Fibroblast of lung (primary cell): ENCODE data around the gene SH3YL1. TPM values are rescaled to one million over a fixed set of nuclear protein-coding genes. Genes with fewer than 3 reads are reported as not detected.

Source experiments
- DNase-seq, 2 donors: peaks; one replicate each; pipeline versions ENCODE4 v3.0.0 to v3.0.0-alpha.2; 2010; ENCODE audit warnings: low read depth in 2 of 2
- H2AFZ ChIP-seq: 2 replicates; pipeline ENCODE4 v1.5.1; 2012; ENCODE audit warnings: low read length, control low read depth, inconsistent platforms
- H3K27ac ChIP-seq: 2 replicates; pipeline ENCODE4 v1.5.1; 2011; ENCODE audit warnings: low read length, control low read depth; ENCODE audit not compliant: insufficient read depth
- H3K27me3 ChIP-seq: 2 replicates; pipeline ENCODE4 v1.5.1; 2011; ENCODE audit warnings: mild to moderate bottlenecking, low read length; ENCODE audit not compliant: control insufficient read depth, insufficient read depth
- H3K36me3 ChIP-seq: 2 replicates; pipeline ENCODE4 v1.5.1; 2011; ENCODE audit warnings: low read length; ENCODE audit not compliant: control insufficient read depth, insufficient read depth
- H3K4me1 ChIP-seq: 2 replicates; pipeline ENCODE4 v1.5.1; 2011; ENCODE audit warnings: low read length; ENCODE audit not compliant: control insufficient read depth, insufficient read depth; ENCODE audit errors: extremely low read depth
- H3K4me2 ChIP-seq: 2 replicates; pipeline ENCODE4 v1.5.1; 2011; ENCODE audit warnings: low read length, control low read depth; ENCODE audit not compliant: insufficient read depth; ENCODE audit errors: extremely low read depth
- H3K4me3 ChIP-seq, 4 experiments: fragments of 200-600 bp in 1 of 4; sonication (generic) in 1 of 4; replicated peaks in 1 of 4; 2 replicates each; pipeline ENCODE4 v1.5.1; 2011 to 2016; ENCODE audit warnings: low read length in 4 of 4, low read depth in 3 of 4, mild to moderate bottlenecking in 3 of 4, control low read depth in 2 of 4, inconsistent platforms in 1 of 4, mixed read lengths in 1 of 4; ENCODE audit not compliant: insufficient read depth in 1 of 4; ENCODE audit errors: control extremely low read depth in 1 of 4
- H3K79me2 ChIP-seq: 2 replicates; pipeline ENCODE4 v1.5.1; 2012; ENCODE audit warnings: mild to moderate bottlenecking, low read length, inconsistent platforms; ENCODE audit not compliant: control insufficient read depth, insufficient read depth
- H3K9ac ChIP-seq: 2 replicates; pipeline ENCODE4 v1.5.1; 2011; ENCODE audit warnings: mild to moderate bottlenecking, low read length, control low read depth; ENCODE audit not compliant: insufficient read depth
- H3K9me3 ChIP-seq: 2 replicates; pipeline ENCODE4 v1.5.1; 2012; ENCODE audit warnings: low read depth, low read length; ENCODE audit not compliant: control insufficient read depth, insufficient read depth
- H4K20me1 ChIP-seq: 2 replicates; pipeline ENCODE4 v1.5.1; 2011; ENCODE audit warnings: low read length; ENCODE audit not compliant: control insufficient read depth, insufficient read depth; ENCODE audit errors: extremely low read depth
- EZH2 ChIP-seq: IDR thresholded peaks from 2 replicates; pipeline ENCODE4 v1.5.1; 2012; ENCODE audit warnings: low read length, control low read depth, mild to moderate bottlenecking; ENCODE audit errors: missing control alignments
- polyA plus RNA-seq, 2 donors: library from polyadenylated mRNA; depleted of rRNA in 1 of 2; stranded (reverse) in 1 of 2; unstranded in 1 of 2; fragments of >200 nt; gene quantifications; 2 replicates each; pipeline ENCODE4 v1.2.1, GENCODE V29; 2011 to 2012; ENCODE audit warnings: missing spikeins in 1 of 2
- total RNA-seq: library from RNA; depleted of rRNA; stranded (reverse); fragments of >200 nt; gene quantifications from 2 replicates; pipeline ENCODE4 v1.2.1, GENCODE V29; 2014
- TF ChIP-seq, protein P1 (sequence below), 2 donors: IDR thresholded peaks in 1 of 2; conservative IDR thresholded peaks in 1 of 2; 1 replicate in 1 of 2; 2 replicates in 1 of 2; pipeline ENCODE4 v1.5.1; 2011 to 2012; ENCODE audit warnings: low read length in 2 of 2, control low read depth in 1 of 2, inconsistent platforms in 1 of 2, low read depth in 1 of 2, mild to moderate bottlenecking in 1 of 2

The SH3YL1 gene
- total and polyA plus RNA-seq, 2 donors (not counting 1 experiment from before 2014, with no cell fraction given): 36.5 to 37.9 TPM

GRCh38 chr2:185221-185620 is 78.6 kb downstream of the SH3YL1 start:
- TF ChIP-seq EZH2: no peak
- TF ChIP-seq, protein P1, sequence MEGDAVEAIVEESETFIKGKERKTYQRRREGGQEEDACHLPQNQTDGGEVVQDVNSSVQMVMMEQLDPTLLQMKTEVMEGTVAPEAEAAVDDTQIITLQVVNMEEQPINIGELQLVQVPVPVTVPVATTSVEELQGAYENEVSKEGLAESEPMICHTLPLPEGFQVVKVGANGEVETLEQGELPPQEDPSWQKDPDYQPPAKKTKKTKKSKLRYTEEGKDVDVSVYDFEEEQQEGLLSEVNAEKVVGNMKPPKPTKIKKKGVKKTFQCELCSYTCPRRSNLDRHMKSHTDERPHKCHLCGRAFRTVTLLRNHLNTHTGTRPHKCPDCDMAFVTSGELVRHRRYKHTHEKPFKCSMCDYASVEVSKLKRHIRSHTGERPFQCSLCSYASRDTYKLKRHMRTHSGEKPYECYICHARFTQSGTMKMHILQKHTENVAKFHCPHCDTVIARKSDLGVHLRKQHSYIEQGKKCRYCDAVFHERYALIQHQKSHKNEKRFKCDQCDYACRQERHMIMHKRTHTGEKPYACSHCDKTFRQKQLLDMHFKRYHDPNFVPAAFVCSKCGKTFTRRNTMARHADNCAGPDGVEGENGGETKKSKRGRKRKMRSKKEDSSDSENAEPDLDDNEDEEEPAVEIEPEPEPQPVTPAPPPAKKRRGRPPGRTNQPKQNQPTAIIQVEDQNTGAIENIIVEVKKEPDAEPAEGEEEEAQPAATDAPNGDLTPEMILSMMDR (conservative IDR thresholded peaks at IDR 0.05 in 1 of 2, IDR thresholded peaks at IDR 0.05 in 1 of 2; ENCODE audit: low read depth in 1 of 2, low read length in 2 of 2): no peak
- DNase-seq: no peak
- no peaks in the 10 kb centered on the region for H3K27me3 ChIP-seq

GRCh38 chr2:184695-185094 is 79.1 kb downstream of the SH3YL1 start:
- no peak for TF ChIP-seq EZH2
- TF ChIP-seq, protein P1 (conservative IDR thresholded peaks at IDR 0.05 in 1 of 2, IDR thresholded peaks at IDR 0.05 in 1 of 2; ENCODE audit: low read depth in 1 of 2, low read length in 2 of 2): no peak
- Histone ChIP-seq H3K27ac (no peak overlapping the region), H3K79me2 (no peaks in the 10 kb centered on the region), H3K4me1 (no peaks in the 10 kb centered on the region), H3K9ac (no peak overlapping the region), H3K27me3 (no peaks in the 10 kb centered on the region), H3K36me3 (no peaks in the 10 kb centered on the region), H4K20me1 (no peaks in the 10 kb centered on the region), H3K9me3 (no peaks in the 10 kb centered on the region), H3K4me3 (no peak overlapping the region), H3K4me2 (no peak overlapping the region), H2AFZ (no peak overlapping the region)
- DNase-seq: no peak

More at GRCh38 chr2:185221-185620, 78.6 kb downstream of the SH3YL1 start:
- H3K4me1 ChIP-seq: no peaks in the 10 kb centered on the region
- H3K9ac ChIP-seq: no peak overlapping the region
- H3K36me3 ChIP-seq: no peaks in the 10 kb centered on the region
- H4K20me1 ChIP-seq: no peaks in the 10 kb centered on the region
- H3K4me2 ChIP-seq: no peak overlapping the region
- H3K9me3 ChIP-seq: no peaks in the 10 kb centered on the region
- no peaks in the 10 kb centered on the region for H3K79me2 ChIP-seq
- H3K4me3 ChIP-seq: no peak overlapping the region
- no peak overlapping the region for H2AFZ ChIP-seq
- no peak overlapping the region for H3K27ac ChIP-seq

DNA sequence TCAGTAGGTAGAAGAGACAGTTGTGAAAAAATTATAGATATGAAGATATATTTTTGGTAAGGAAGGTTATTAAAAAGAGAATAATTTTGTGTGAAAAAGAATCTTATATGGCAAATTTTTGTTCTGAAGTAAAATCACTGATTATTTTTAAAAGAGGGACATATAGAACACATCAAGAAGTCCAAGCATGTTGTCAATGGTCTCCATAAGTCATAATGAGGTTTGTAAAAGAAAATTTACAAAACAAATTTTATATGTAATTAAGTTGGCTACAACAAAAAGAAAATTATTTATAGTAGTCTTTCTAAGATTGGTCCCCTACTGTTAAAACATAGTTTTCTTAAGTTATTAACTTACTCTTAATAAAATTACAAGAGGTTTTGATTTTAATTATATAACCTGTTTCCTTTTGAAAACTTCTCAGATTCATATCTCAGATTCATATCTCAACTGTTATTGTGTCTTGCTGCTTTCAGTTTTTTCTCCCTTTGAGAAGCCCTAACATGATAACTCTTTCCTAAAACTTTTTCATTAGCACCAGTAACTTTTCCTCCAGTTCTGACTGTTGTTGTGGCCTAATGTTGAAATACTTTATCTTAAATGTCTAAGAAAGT is 81.2 kb downstream of the SH3YL1 start:
- H3K4me3 ChIP-seq: no peak overlapping the region
- H3K27ac ChIP-seq: no peak overlapping the region

More for the DNA sequence above, 81.2 kb downstream of the SH3YL1 start:
- H3K27me3 ChIP-seq: no peaks in the 10 kb centered on the region
- TF ChIP-seq, protein P1 (conservative IDR thresholded peaks at IDR 0.05 in 1 of 2, IDR thresholded peaks at IDR 0.05 in 1 of 2; ENCODE audit: low read depth in 1 of 2, low read length in 2 of 2): no peak
- no peak for TF ChIP-seq EZH2
- H3K4me1 ChIP-seq: no peaks in the 10 kb centered on the region
- no peaks in the 10 kb centered on the region for H3K36me3 ChIP-seq
- no peak overlapping the region for H3K9ac ChIP-seq
- no peak overlapping the region for H2AFZ ChIP-seq
- no peak for DNase-seq
- no peaks in the 10 kb centered on the region for H3K79me2 ChIP-seq
- no peak overlapping the region for H3K4me2 ChIP-seq
- no peaks in the 10 kb centered on the region for H3K9me3 ChIP-seq
- H4K20me1 ChIP-seq: no peaks in the 10 kb centered on the region
